ENCODE results near the gene HFM1.

HFM1 gene

GRCh38 chr1:91217911-91218310 is 186.7 kb downstream of the HFM1 start:
- no peak overlapping the region for H3K4me3 ChIP-seq (ENCODE audit: control insufficient read depth, low read depth, low read length)
- no peak for DNase-seq (ENCODE audit: low read depth)
- no peak for TF ChIP-seq CTCF (conservative IDR thresholded peaks at IDR 0.05; ENCODE audit: control insufficient read depth, insufficient read depth, low read depth, low read length)

All from fibroblast of mammary gland (primary cell).